GM18868 (cell line): ENCODE data around the gene PLCB4.
"Not testable (repeated sequence)": the region's sequence is repeated elsewhere in the genome, so short reads cannot be mapped to it uniquely, and the experiment has no call there.

Source experiments
- ATAC-seq: cut with Tn5 transposase; IDR thresholded peaks from one replicate; pipeline ENCODE4 v1.9.1; 2021; ENCODE audit warnings: mild to moderate bottlenecking, moderate library complexity; ENCODE audit not compliant: unreplicated experiment

Gene PLCB4

DNA sequence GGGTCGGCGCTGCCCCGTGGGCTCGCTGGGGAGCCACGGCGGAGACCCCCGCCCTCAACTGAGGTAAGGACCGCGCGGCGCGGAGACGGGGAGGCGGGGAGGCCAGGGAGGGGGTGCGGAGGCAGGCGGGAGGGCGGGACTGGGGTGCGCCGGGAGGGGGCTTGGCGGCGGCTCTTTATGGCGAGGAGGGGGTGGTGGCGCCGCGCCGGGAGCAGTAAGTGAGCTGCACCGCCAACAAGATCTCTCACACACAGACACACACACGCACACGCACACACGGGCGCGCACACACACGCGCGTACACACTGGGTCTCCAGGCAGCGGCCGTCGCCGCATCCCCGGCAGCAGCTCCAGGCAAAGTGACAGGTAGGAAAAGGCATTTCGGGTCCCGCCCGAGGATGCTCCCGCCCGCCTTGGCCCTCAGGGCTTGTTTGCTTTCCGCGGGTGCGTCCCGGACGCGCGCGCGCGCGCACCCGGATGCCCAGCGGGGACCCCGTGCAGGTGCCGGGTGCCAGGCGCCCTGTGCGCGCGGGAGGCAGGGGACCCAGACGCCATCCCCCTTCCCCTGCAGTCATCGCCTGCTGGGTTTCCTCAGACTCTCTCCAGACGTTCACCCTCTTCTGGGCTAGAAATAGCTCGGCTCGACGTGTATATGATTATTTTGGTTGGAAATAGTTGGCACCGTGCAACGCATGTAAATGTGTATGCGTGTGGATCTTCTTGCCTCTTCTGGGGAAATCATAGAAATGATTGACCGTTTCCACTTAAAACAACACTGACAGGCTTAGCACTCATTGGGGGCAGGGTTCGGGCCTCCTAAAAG lies at the start of gene PLCB4:
PLCB4 (plus strand) TSS at position 247 of the 823 bp plus-strand sequence. CDS start 238,728 bp downstream, outside the sequence.
- no peak for ATAC-seq

- no peak for ATAC-seq
Observed at GRCh38 chr20:9019833-9020232, 49.1 kb upstream of the PLCB4 start.

DNA sequence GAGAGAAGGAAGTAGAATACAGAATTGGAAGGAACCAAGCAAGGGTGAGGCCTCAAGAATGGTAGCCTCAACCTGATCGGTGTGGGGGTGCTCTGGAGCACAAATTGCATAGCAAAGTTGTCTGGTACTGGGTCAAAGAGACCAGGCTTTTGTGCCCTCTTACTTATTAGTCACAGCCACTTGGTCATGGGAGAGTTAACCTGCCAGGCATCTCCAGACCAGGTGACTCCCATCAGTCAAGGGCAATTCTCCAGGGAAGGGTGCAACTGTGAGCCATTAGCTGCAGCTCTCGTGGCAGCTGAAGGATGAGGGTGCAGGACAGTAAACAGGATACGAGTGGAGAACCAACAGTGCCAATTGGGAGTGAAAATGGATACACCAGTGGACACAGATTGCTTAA lies 47.7 kb upstream of the PLCB4 start:
- no peak for ATAC-seq

DNA sequence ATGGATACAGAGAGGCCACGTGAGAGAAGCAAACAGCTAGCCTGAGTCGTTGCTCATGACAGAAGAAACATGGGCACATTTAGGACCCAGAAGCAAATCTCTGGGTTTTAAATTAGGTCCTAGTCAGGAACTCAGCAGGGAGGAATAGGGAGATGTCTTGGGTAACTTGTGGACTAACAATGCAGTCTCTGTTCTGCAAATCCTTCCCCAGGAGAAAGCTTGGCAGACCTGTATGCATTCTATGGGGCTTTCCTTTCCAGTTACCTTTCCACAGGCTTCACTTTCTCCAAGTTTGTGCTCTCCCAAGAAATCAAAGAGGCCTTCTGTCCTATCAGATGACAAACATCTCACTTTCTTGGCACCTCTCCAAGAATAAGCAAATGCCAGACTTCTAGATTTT lies 47.2 kb upstream of the PLCB4 start:
- no peak for ATAC-seq

- ATAC-seq, result no peak
Observed at GRCh38 chr20:9022376-9022775, 46.5 kb upstream of the PLCB4 start.

DNA sequence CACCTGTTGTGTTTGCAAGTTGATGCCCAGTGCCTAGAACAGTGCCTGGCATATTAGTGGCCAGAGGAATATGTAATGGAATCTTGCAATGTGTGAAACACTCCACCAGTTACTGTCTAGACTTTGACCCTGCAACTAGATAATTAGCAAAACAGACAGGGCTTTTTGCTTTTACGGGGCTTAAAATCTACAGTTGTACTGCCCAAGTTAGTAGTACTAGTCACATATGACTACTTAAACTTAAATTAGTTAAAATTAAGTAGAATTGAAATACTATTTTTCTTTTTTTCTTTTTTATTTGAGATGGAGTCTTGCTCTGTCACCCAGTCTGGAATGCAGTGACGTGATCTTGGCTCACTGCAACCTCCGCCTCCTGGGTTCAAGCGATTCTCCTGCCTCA lies 44.3 kb upstream of the PLCB4 start:
- no peak for ATAC-seq

- ATAC-seq, result no peak
Observed at GRCh38 chr20:9025011-9025410, 43.9 kb upstream of the PLCB4 start.

GRCh38 chr20:9025643-9026042 lies 43.2 kb upstream of the PLCB4 start:
- ATAC-seq, result no peak

DNA sequence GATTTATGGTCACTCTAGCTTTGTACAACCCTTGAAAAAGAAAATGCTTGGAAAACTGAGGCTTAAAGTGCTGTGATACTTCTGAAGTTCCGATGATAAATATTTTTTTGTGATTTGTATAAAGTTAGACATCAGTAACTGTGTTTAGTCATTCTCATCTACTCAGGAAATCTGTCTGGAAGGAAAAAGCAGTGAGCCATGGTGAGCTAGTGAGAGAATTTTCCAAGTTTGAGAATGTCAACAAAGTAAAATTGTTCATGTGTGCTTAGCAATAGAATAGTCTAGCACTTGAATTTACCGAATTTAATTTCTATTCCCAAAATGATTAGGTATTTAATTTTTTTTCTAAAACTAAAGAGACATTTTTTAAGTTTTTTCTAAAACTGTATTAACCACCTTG lies 41.3 kb upstream of the PLCB4 start:
- no peak for ATAC-seq

- no peak for ATAC-seq
Observed at GRCh38 chr20:9028419-9028818, 40.5 kb upstream of the PLCB4 start.

GRCh38 chr20:9031991-9032390 lies 36.9 kb upstream of the PLCB4 start:
- ATAC-seq, result no peak

GRCh38 chr20:9032758-9033157 lies 36.1 kb upstream of the PLCB4 start:
- ATAC-seq, result no peak

GRCh38 chr20:9035126-9035525 lies 33.8 kb upstream of the PLCB4 start:
- no peak for ATAC-seq

DNA sequence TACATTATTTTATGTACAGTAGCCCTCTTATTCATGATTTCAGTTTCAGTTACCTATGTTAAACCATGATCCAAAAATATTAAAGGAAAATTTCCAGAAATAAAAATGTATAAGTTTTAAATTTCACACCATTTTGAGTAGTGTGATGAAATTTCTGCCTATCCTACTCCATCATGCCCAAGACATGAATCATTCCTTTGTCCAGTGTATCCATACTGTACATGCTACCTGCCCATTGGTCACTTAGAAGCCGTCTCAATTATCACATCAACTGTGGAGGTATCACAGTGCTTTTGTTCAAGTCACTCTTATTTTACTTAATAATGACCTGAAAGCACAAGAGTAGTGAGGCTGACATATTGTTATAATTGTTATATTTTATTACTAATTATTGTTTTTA lies 32.3 kb upstream of the PLCB4 start:
- no peak for ATAC-seq

- no peak for ATAC-seq
Observed at GRCh38 chr20:9038791-9039535, 29.9 kb upstream of the PLCB4 start.

DNA sequence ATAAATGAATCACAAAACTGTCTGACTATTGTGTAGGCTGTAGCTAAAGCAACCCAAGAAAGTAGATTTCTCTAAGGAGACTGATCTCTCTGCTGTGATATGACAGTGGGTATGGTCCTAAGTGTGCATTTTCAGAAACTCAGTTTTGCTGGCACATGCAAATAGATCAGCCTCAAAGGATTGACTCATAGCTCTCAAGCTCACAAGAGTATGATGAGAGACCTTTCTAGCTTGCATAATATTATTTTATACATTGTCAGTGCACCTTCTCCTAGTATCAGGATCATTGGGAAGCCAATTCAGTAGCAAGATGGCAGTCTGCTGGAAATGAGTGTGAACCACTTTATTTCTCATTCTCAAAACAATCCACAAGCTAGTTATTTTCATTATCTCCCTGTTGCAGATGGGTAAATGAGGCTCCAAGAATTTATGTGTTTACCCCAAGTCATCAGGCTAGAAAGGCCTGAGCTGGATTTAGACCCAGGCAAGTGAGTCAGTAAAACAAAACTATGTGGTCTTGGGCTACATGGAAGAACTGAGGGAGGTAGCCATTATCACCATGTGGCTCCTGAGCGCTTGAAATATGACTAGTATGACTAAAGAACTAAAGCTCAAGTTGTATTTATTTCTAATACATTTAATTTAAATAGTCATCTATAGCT lies 27.9 kb upstream of the PLCB4 start:
- ATAC-seq, result no peak

GRCh38 chr20:9043364-9043763 lies 25.5 kb upstream of the PLCB4 start:
- no peak for ATAC-seq

GRCh38 chr20:9047928-9048327 lies 21.0 kb upstream of the PLCB4 start:
- ATAC-seq, result not testable (repeated sequence)

- no peak for ATAC-seq
Observed at GRCh38 chr20:9051508-9051907, 17.4 kb upstream of the PLCB4 start.

DNA sequence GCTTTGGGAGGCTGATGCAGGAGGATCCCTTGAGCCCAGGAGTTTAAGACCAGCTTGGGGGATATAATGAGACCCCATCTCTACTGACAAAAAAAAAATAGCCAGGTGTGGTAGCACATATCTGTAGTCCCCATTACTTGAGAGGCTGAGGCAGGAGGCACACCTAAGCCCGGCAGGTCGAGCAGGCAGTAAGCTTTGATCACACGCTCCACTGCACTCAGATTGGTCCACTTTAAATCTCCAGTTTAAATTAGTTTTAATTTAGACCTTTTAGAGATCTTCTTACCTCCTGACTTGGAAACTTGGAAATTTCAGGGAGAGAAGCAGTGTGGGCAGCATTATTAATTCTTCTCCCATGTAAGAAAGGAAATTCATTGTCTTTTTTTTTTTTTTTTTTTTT lies 16.8 kb upstream of the PLCB4 start:
- ATAC-seq, result no peak

DNA sequence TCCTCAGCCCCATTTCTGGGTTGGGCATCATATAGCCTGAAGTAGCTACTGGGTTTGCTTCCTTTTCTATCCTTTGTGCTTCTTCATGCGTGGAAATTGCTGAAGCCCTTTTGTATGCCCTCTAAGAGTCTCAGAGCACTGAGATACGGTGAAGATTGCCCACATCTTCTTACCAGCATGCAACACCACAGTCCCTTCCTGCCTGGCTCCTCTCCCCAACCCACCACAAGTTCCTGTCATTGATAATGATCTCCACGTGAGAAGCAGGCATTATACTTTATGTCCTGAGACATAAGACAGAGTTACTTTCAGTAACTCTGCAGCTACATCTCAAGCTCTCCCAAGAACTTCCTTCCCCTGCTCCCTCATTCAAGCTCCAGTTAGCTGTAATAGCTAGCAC lies 15.8 kb upstream of the PLCB4 start:
- no peak for ATAC-seq

DNA sequence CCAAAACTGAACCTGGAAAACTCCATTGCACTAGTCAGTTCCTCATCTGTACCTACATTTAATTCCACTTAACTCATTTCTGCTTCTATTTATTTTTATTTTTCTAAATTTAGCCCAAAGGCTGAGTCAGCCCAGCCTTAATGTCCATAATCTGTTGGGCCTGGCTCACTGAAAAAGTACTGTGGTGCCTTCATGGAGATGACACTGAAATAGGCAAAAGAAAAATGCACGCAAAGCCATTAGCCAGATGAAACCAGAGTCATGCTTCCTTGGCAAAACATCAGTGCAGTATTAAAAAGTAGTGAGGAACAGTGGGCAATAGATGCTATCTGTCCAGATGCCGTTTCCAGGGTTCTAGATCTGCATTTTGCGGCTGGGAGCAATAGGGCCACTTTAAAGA lies 14.7 kb upstream of the PLCB4 start:
- no peak for ATAC-seq
